Stimulated activated CD4-positive, alpha-beta T cell treated with anti-CD3 and anti-CD28 coated beads, TNF-alpha, amount 100 ng/mL, for 4 hours (primary cell): ENCODE measurements around the gene BIRC7.

Source experiments
- DNase-seq, 3 experiments: peaks; one replicate each; pipeline ENCODE4 v3.0.0-alpha.2; 2020; ENCODE audit warnings: low read depth in 3 of 3

BIRC7 gene

GRCh38 chr20:63235399-63235983, at the start of gene BIRC7:
Gene BIRC7 (plus strand): TSS chr20:63235905. CDS start chr20:63236097, 192 bp downstream.
- no peak for DNase-seq

- DNase-seq: no peak
Measured at GRCh38 chr20:63186084-63186483, 49.6 kb upstream of the BIRC7 start.

GRCh38 chr20:63186528-63187316, 49.0 kb upstream of the BIRC7 start:
- no peak for DNase-seq

GRCh38 chr20:63187338-63188158, 48.2 kb upstream of the BIRC7 start:
- no peak for DNase-seq

GRCh38 chr20:63188159-63188442, 47.6 kb upstream of the BIRC7 start:
- no peak for DNase-seq

GRCh38 chr20:63188641-63189321, 46.9 kb upstream of the BIRC7 start:
- DNase-seq: no peak

GRCh38 chr20:63189322-63189642, 46.4 kb upstream of the BIRC7 start:
- DNase-seq: no peak

- DNase-seq: no peak
Measured at GRCh38 chr20:63189846-63190559, 45.7 kb upstream of the BIRC7 start.

- DNase-seq: no peak
Measured at GRCh38 chr20:63190828-63191227, 44.9 kb upstream of the BIRC7 start.

- no peak for DNase-seq
Measured at GRCh38 chr20:63191400-63191799, 44.3 kb upstream of the BIRC7 start.

GRCh38 chr20:63192721-63193120, 43.0 kb upstream of the BIRC7 start:
- DNase-seq: no peak

- no peak for DNase-seq
Measured at GRCh38 chr20:63194007-63194796, 41.5 kb upstream of the BIRC7 start.

GRCh38 chr20:63194797-63195173, 40.9 kb upstream of the BIRC7 start:
- no peak for DNase-seq

- DNase-seq: no peak
Measured at GRCh38 chr20:63196768-63197470, 38.8 kb upstream of the BIRC7 start.

- DNase-seq: no peak
Measured at GRCh38 chr20:63198606-63199005, 37.1 kb upstream of the BIRC7 start.

GRCh38 chr20:63202021-63202420, 33.7 kb upstream of the BIRC7 start:
- no peak for DNase-seq

GRCh38 chr20:63202811-63203526, 32.7 kb upstream of the BIRC7 start:
- DNase-seq: no peak

- DNase-seq: no peak
Measured at GRCh38 chr20:63204362-63204761, 31.3 kb upstream of the BIRC7 start.

GRCh38 chr20:63205896-63206295, 29.8 kb upstream of the BIRC7 start:
- no peak for DNase-seq

- no peak for DNase-seq
Measured at GRCh38 chr20:63206878-63207277, 28.8 kb upstream of the BIRC7 start.
